ENCODE results near the gene ZBTB20. TPM values are rescaled to one million over a fixed set of nuclear protein-coding genes. Genes with fewer than 3 reads are reported as not detected.

The ZBTB20 gene
- polyA plus RNA-seq, 1 of the 3 experiments (the other 2 are of a cell fraction): 0.43 TPM

GRCh38 chr3:114336857-114337256 is 810.2 kb downstream of the ZBTB20 start:
- DNase-seq: no peak
- ChIA-PET POLR2A (no interaction called here), CTCF (interaction anchor here (0.6 to 2.3 kb wide), 11 partner anchors 10 to 189 kb away, joined by 3 to 13 read pairs (median 4); no protein-coding TSS in a partner anchor)
- Histone ChIP-seq H3K9me2 (no peaks in the 10 kb centered on the region), H3F3A (replicated peaks; ENCODE audit: insufficient read depth) (no peaks in the 10 kb centered on the region), H3K9ac (no peak overlapping the region), H3K27ac (ENCODE audit: low read depth in 2 of 2, low read length in 1 of 2) (no peak overlapping the region), H3K36me3 (replicated peaks in 1 of 2; ENCODE audit: control insufficient read depth in 1 of 2, insufficient read depth in 2 of 2, low read length in 1 of 2) (peaks cover 11 to 17% of the 10 kb centered on the region in 2 experiments), H3K4me3 (ENCODE audit: low read depth in 2 of 2, low read length in 1 of 2) (no peak overlapping the region), H4K20me1 (ENCODE audit: insufficient read depth) (no peaks in the 10 kb centered on the region), H2AFZ (ENCODE audit: low read depth) (no peak overlapping the region), H3K4me2 (no peak overlapping the region), H3K9me3 (no peaks in the 10 kb centered on the region), H3K79me2 (ENCODE audit: insufficient read depth) (no peaks in the 10 kb centered on the region), H3K4me1 (ENCODE audit: control insufficient read depth in 1 of 2, insufficient read depth in 2 of 2, low read depth in 1 of 2, low read length in 1 of 2) (no peaks in the 10 kb centered on the region; a peak in 1 of 4 replicates), H3K27me3 (ENCODE audit: insufficient read depth) (no peaks in the 10 kb centered on the region)
- TF ChIP-seq MXI1 (IDR thresholded peaks at IDR 0.05; ENCODE audit: low read depth, low read length): no peak
- 89% methylated on average over 3 of the region's 3 CpGs for WGBS (ENCODE audit: low lambda C conversion rate)

GRCh38 chr3:114336122-114336697 is 810.9 kb downstream of the ZBTB20 start:
- no peaks in the 10 kb centered on the region for H3K79me2 ChIP-seq (ENCODE audit: insufficient read depth)
- no peak for DNase-seq
- H3K9me3 ChIP-seq: no peaks in the 10 kb centered on the region
- H4K20me1 ChIP-seq (ENCODE audit: insufficient read depth): no peaks in the 10 kb centered on the region
- H3K27me3 ChIP-seq (ENCODE audit: insufficient read depth): no peaks in the 10 kb centered on the region
- no peaks in the 10 kb centered on the region; a peak in 1 of 4 replicates for H3K4me1 ChIP-seq (ENCODE audit: control insufficient read depth in 1 of 2, insufficient read depth in 2 of 2, low read depth in 1 of 2, low read length in 1 of 2)
- no peak overlapping the region for H3K4me3 ChIP-seq (ENCODE audit: low read depth in 2 of 2, low read length in 1 of 2)
- H3K27ac ChIP-seq (ENCODE audit: low read depth in 2 of 2, low read length in 1 of 2): no peak overlapping the region
- no peak overlapping the region for H2AFZ ChIP-seq (ENCODE audit: low read depth)
- no peak overlapping the region for H3K4me2 ChIP-seq
- ChIA-PET CTCF (interaction anchor here (0.6 to 2.3 kb wide), 16 partner anchors 11 to 881 kb away, joined by 3 to 13 read pairs (median 4); no protein-coding TSS in a partner anchor), POLR2A (no interaction called here)
- 100% methylated on average over 1 of the region's 1 CpG for WGBS (ENCODE audit: low lambda C conversion rate)
- TF ChIP-seq MXI1 (IDR thresholded peaks at IDR 0.05; ENCODE audit: low read depth, low read length) (no peak), CTCF (IDR thresholded peaks at IDR 0.05) (peak; percentile 68)
- H3K36me3 ChIP-seq (replicated peaks in 1 of 2; ENCODE audit: control insufficient read depth in 1 of 2, insufficient read depth in 2 of 2, low read length in 1 of 2): peaks cover 11 to 13% of the 10 kb centered on the region in 2 experiments
- H3K9me2 ChIP-seq: no peaks in the 10 kb centered on the region
- no peak overlapping the region for H3K9ac ChIP-seq
- no peaks in the 10 kb centered on the region for H3F3A ChIP-seq (replicated peaks; ENCODE audit: insufficient read depth)

- 90% methylated on average over 2 of the region's 2 CpGs for WGBS (ENCODE audit: low lambda C conversion rate)
- Histone ChIP-seq H3K9me3 (no peaks in the 10 kb centered on the region), H2AFZ (ENCODE audit: low read depth) (no peak overlapping the region), H3K9ac (no peak overlapping the region), H3K79me2 (ENCODE audit: insufficient read depth) (no peaks in the 10 kb centered on the region), H3F3A (replicated peaks; ENCODE audit: insufficient read depth) (no peaks in the 10 kb centered on the region), H3K4me2 (no peak overlapping the region), H3K4me1 (ENCODE audit: control insufficient read depth in 1 of 2, insufficient read depth in 2 of 2, low read depth in 1 of 2, low read length in 1 of 2) (no peaks in the 10 kb centered on the region; a peak in 1 of 4 replicates), H3K36me3 (replicated peaks in 1 of 2; ENCODE audit: control insufficient read depth in 1 of 2, insufficient read depth in 2 of 2, low read length in 1 of 2) (peaks cover 8 to 13% of the 10 kb centered on the region in 2 experiments), H3K27me3 (ENCODE audit: insufficient read depth) (no peaks in the 10 kb centered on the region), H3K9me2 (no peaks in the 10 kb centered on the region), H4K20me1 (ENCODE audit: insufficient read depth) (no peaks in the 10 kb centered on the region), H3K27ac (ENCODE audit: low read depth in 2 of 2, low read length in 1 of 2) (no peak overlapping the region), H3K4me3 (ENCODE audit: low read depth in 2 of 2, low read length in 1 of 2) (no peak overlapping the region)
- ChIA-PET POLR2A (no interaction called here), CTCF (no interaction called here)
- TF ChIP-seq JUND (IDR thresholded peaks at IDR 0.05) (no peak), YY1 (IDR thresholded peaks at IDR 0.05; ENCODE audit: low read depth) (no peak), MXI1 (IDR thresholded peaks at IDR 0.05; ENCODE audit: low read depth, low read length) (no peak), RFX5 (IDR thresholded peaks at IDR 0.05; ENCODE audit: low read length) (no peak), SIN3A (IDR thresholded peaks at IDR 0.05; ENCODE audit: borderline replicate concordance, low read depth, low read length) (no peak), FOXJ3 (CRISPR knock-in tag; IDR thresholded peaks at IDR 0.05) (no peak), POLR2AphosphoS5 (IDR thresholded peaks at IDR 0.05; ENCODE audit: low read depth, low read length) (no peak), MAX (IDR thresholded peaks at IDR 0.05; ENCODE audit: low read depth) (no peak), TAF1 (IDR thresholded peaks at IDR 0.05; ENCODE audit: borderline replicate concordance, low read depth, low read length) (no peak), FOSL2 (IDR thresholded peaks at IDR 0.05; ENCODE audit: borderline replicate concordance, low read depth) (no peak), NRF1 (IDR thresholded peaks at IDR 0.05; ENCODE audit: low read depth, low read length) (no peak), FOXM1 (IDR thresholded peaks at IDR 0.05; ENCODE audit: low read depth) (no peak), ELF1 (IDR thresholded peaks at IDR 0.05) (no peak), SMC3 (IDR thresholded peaks at IDR 0.05; ENCODE audit: low read depth, low read length) (no peak)
- no peak for DNase-seq
These were observed 813.2 kb downstream of the ZBTB20 start for GRCh38 chr3:114333923-114334240.

Data from SK-N-SH (cell line).